Neural crest cell (in vitro differentiated cells): Measurements from ENCODE around the gene MORC4. TPM values are rescaled to one million over a fixed set of nuclear protein-coding genes. Genes with fewer than 3 reads are reported as not detected.
"Not testable (repeated sequence)": the region's sequence is repeated elsewhere in the genome, so short reads cannot be mapped to it uniquely, and the experiment has no call there.

Source experiments
- DNase-seq: peaks from one replicate; pipeline ENCODE4 v3.0.0; 2021; ENCODE audit warnings: low read depth, mixed read lengths, low spot score
- H3K27ac Mint-ChIP-seq: one replicate; pipeline ENCODE4 v1.8.0; 2021; ENCODE audit warnings: mild to moderate bottlenecking, mixed read lengths; ENCODE audit not compliant: unreplicated experiment
- H3K27me3 Mint-ChIP-seq: 2 replicates; pipeline ENCODE4 v1.8.0; 2021; ENCODE audit warnings: low read depth, mild to moderate bottlenecking, mixed read lengths
- H3K36me3 Mint-ChIP-seq: 2 replicates; pipeline ENCODE4 v1.8.0; 2021; ENCODE audit warnings: low read depth, mild to moderate bottlenecking, mixed read lengths
- H3K4me1 Mint-ChIP-seq: 2 replicates; pipeline ENCODE4 v1.8.0; 2021; ENCODE audit warnings: mixed read lengths
- H3K4me3 Mint-ChIP-seq: one replicate; pipeline ENCODE4 v1.8.0; 2021; ENCODE audit warnings: mild to moderate bottlenecking, mixed read lengths
- H3K9me3 Mint-ChIP-seq: 2 replicates; pipeline ENCODE4 v1.8.0; 2021; ENCODE audit warnings: mixed read lengths
- CTCF ChIP-seq: fragments of 200-600 bp; sonication (generic); conservative IDR thresholded peaks from 2 replicates; pipeline ENCODE4 v1.5.0; 2021; ENCODE audit warnings: antibody characterized with exemption, mild to moderate bottlenecking
- total RNA-seq: library from RNA; stranded (reverse); gene quantifications from 2 replicates; pipeline ENCODE4 v1.2.1, GENCODE V29; 2021

Gene MORC4
- total RNA-seq, 1 donor from 2014 or later, result 10.1 TPM

- Mint-ChIP-seq H3K27ac (no peak overlapping the region), H3K9me3 (peaks cover 3% of the 10 kb centered on the region), H3K36me3 (peaks cover 2% of the 10 kb centered on the region), H3K27me3 (no peaks in the 10 kb centered on the region), H3K4me3 (no peak overlapping the region), H3K4me1 (no peaks in the 10 kb centered on the region)
- no peak for TF ChIP-seq CTCF
- no peak for DNase-seq
Observed at GRCh38 chrX:106980952-106981626, 18.9 kb downstream of the MORC4 start.

- H3K36me3 Mint-ChIP-seq, result peaks cover 12% of the 10 kb centered on the region
- H3K4me3 Mint-ChIP-seq, result no peak overlapping the region
- no peaks in the 10 kb centered on the region for H3K4me1 Mint-ChIP-seq
- no peak overlapping the region for H3K27ac Mint-ChIP-seq
- no peaks in the 10 kb centered on the region for H3K9me3 Mint-ChIP-seq
- DNase-seq, result no peak
- no peaks in the 10 kb centered on the region for H3K27me3 Mint-ChIP-seq
- TF ChIP-seq CTCF, result no peak
Observed at GRCh38 chrX:106976416-106976815, 23.6 kb downstream of the MORC4 start.

DNA sequence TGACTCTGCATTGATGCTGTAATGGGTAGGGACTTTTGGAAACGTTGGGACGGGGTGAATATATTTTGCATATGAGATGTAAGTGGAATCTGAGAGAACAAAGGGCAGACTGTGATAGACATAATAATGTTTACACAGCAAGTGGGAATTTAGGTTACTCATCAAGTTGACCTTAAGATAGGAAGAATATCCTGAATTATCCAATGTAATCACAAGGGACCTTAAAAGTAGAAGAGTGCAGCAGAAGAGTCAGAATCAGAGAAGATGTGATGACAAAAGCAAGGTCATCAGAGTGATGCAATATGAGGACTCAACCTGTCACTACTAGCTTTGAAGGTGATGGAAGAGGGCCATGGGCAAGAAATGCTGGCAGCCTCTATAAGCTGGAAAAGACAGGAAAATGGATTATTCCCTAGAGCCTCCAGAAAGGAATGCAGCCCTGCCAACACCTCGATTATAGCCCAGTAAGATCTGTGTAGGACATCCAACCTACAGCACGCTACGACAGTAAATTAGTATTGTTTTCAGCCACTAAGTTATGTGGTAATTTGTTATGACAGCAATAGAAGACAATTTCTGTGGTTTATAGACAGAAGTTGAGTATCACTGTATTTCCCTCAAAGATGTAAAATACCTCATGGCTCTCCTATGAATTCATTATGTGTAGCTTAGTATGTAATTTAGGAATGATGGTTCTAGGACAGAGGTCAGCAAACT lies 26.4 kb downstream of the MORC4 start:
- Mint-ChIP-seq H3K9me3 (peaks cover 16% of the 10 kb centered on the region), H3K27me3 (no peaks in the 10 kb centered on the region), H3K27ac (no peak overlapping the region), H3K4me1 (no peaks in the 10 kb centered on the region), H3K36me3 (peaks cover 31% of the 10 kb centered on the region), H3K4me3 (no peak overlapping the region)
- TF ChIP-seq CTCF, result no peak
- DNase-seq, result no peak

GRCh38 chrX:106972896-106973295 lies 27.1 kb downstream of the MORC4 start:
- peaks cover 35% of the 10 kb centered on the region for H3K36me3 Mint-ChIP-seq
- H3K4me3 Mint-ChIP-seq, result no peak overlapping the region
- no peaks in the 10 kb centered on the region for H3K4me1 Mint-ChIP-seq
- peaks cover 19% of the 10 kb centered on the region for H3K9me3 Mint-ChIP-seq
- no peak for TF ChIP-seq CTCF
- H3K27ac Mint-ChIP-seq, result no peak overlapping the region
- no peak for DNase-seq
- no peaks in the 10 kb centered on the region for H3K27me3 Mint-ChIP-seq

- peaks cover 53% of the 10 kb centered on the region for H3K36me3 Mint-ChIP-seq
- not testable (repeated sequence) for H3K27me3 Mint-ChIP-seq, H3K4me3 Mint-ChIP-seq, H3K27ac Mint-ChIP-seq, H3K4me1 Mint-ChIP-seq, DNase-seq
- peaks cover 25% of the 10 kb centered on the region for H3K9me3 Mint-ChIP-seq
Observed at GRCh38 chrX:106966547-106966946, 33.5 kb downstream of the MORC4 start.

DNA sequence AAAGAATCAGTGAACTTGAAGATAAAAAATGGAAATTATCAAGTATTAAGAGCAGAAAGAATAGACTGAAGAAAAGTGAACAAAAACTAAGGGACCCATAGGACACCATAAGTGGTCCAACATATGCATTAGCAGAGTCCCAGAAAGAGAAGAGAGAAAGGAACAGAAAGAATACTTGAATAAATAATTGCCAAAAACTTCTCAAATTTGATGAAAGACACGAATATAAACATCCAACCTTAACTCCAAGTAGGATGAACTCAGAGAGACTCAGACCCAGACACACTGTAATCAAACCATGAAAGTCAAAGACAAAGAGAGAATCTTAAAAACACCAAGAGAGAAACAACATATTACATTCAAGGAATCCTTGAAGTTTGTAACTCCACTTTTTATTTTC lies 35.7 kb downstream of the MORC4 start:
- no peaks in the 10 kb centered on the region for H3K27me3 Mint-ChIP-seq
- H3K4me1 Mint-ChIP-seq, result peaks cover 3% of the 10 kb centered on the region
- H3K27ac Mint-ChIP-seq, result no peak overlapping the region
- peaks cover 41% of the 10 kb centered on the region for H3K36me3 Mint-ChIP-seq
- no peak for TF ChIP-seq CTCF
- H3K4me3 Mint-ChIP-seq, result no peak overlapping the region
- DNase-seq, result no peak
- H3K9me3 Mint-ChIP-seq, result peaks cover 16% of the 10 kb centered on the region
